Suprapubic skin (tissue), 4 donors: ENCODE measurements around the gene NACC2. TPM values are rescaled to one million over a fixed set of nuclear protein-coding genes. Genes with fewer than 3 reads are reported as not detected.

Experiments used
- DNase-seq, 2 donors: peaks; one replicate each; pipeline ENCODE4 v3.0.0-alpha.2; 2019; ENCODE audit warnings: low spot score in 2 of 2
- H3K27ac ChIP-seq: fragments of 200-600 bp; sonication (generic); one replicate; pipeline ENCODE4 v1.5.1; 2019
- H3K27me3 ChIP-seq: fragments of 200-600 bp; sonication (generic); one replicate; pipeline ENCODE4 v1.5.1; 2019
- H3K36me3 ChIP-seq: fragments of 200-600 bp; sonication (generic); one replicate; pipeline ENCODE4 v1.5.1; 2019
- H3K4me1 ChIP-seq: fragments of 200-600 bp; sonication (generic); one replicate; pipeline ENCODE4 v1.5.1; 2019
- H3K4me3 ChIP-seq: fragments of 200-600 bp; sonication (generic); one replicate; pipeline ENCODE4 v1.5.1; 2019; ENCODE audit warnings: mild to moderate bottlenecking
- H3K9me3 ChIP-seq: fragments of 200-600 bp; sonication (generic); one replicate; pipeline ENCODE4 v1.5.1; 2019
- EP300 ChIP-seq: sonication (generic); formaldehyde crosslinking; IDR thresholded peaks from one replicate; pipeline ENCODE4 v1.6.1; 2017; ENCODE audit warnings: antibody characterized with exemption
- POLR2A ChIP-seq, 2 donors: fragments of 450-650 bp; IDR thresholded peaks; one replicate each; pipeline ENCODE4 v1.6.1; 2017; ENCODE audit warnings: antibody characterized with exemption in 2 of 2, mild to moderate bottlenecking in 2 of 2, moderate library complexity in 2 of 2
- POLR2AphosphoS5 ChIP-seq, 3 donors: sonication (generic); formaldehyde crosslinking; IDR thresholded peaks; one replicate each; pipeline ENCODE4 v1.6.1; 2017; ENCODE audit warnings: antibody characterized with exemption in 3 of 3
- WGBS: methylation state at CpG from one replicate; pipeline ENCODE4 v1.1.5; 2018; 5-methylcytosine and 5-hydroxymethylcytosine counted together
- total RNA-seq, 4 donors: library from RNA; depleted of rRNA; stranded (reverse); fragments of >200 nt; gene quantifications; one replicate each; pipeline ENCODE4 v1.1.0, GENCODE V29; 2016
- TF ChIP-seq, protein P1 (sequence below), 2 donors: fragments of 200-600 bp in 1 of 2; fragments of 450-650 bp in 1 of 2; sonication (generic) in 1 of 2; IDR thresholded peaks; one replicate each; pipeline ENCODE4 v1.5.1; 2016 to 2019; ENCODE audit warnings: antibody characterized with exemption in 2 of 2, mild to moderate bottlenecking in 1 of 2, moderate library complexity in 1 of 2

Gene NACC2
- total RNA-seq, 4 donors from 2014 or later = 12.1 to 14.9 (median 13.7) TPM

DNA sequence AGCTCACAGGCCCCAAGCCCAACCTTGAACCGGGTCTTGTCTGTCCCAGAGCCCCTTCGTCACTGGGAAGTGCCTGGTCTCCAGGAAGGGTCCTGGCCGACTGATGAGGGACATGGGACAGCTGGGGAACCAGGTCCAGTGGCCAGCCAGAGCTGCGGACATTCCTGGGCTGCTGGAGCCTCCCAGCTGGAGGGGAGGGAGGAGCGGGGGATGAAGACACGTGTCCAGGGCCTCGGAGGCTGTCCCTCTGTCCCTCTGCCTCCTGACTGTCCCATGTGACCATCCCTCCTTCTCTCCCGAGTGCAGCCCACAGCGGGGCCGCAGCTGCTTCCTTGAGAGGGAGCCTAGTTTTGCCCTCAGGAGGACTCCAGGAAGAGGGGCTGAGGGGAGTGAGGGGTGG is 92.2 kb downstream of the NACC2 start:
- DNase-seq = no peak
- H3K27ac ChIP-seq = no peak overlapping the region
- WGBS = 83% methylated on average over 3 of the region's 10 CpGs
- H3K9me3 ChIP-seq = no peaks in the 10 kb centered on the region
- H3K27me3 ChIP-seq = no peaks in the 10 kb centered on the region
- peaks cover 17% of the 10 kb centered on the region for H3K4me1 ChIP-seq
- H3K36me3 ChIP-seq = peaks cover 2% of the 10 kb centered on the region
- H3K4me3 ChIP-seq = no peak overlapping the region
- TF ChIP-seq, protein P1, sequence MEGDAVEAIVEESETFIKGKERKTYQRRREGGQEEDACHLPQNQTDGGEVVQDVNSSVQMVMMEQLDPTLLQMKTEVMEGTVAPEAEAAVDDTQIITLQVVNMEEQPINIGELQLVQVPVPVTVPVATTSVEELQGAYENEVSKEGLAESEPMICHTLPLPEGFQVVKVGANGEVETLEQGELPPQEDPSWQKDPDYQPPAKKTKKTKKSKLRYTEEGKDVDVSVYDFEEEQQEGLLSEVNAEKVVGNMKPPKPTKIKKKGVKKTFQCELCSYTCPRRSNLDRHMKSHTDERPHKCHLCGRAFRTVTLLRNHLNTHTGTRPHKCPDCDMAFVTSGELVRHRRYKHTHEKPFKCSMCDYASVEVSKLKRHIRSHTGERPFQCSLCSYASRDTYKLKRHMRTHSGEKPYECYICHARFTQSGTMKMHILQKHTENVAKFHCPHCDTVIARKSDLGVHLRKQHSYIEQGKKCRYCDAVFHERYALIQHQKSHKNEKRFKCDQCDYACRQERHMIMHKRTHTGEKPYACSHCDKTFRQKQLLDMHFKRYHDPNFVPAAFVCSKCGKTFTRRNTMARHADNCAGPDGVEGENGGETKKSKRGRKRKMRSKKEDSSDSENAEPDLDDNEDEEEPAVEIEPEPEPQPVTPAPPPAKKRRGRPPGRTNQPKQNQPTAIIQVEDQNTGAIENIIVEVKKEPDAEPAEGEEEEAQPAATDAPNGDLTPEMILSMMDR (IDR thresholded peaks at IDR 0.05) = no peak
- TF ChIP-seq POLR2A (IDR thresholded peaks at IDR 0.05) = no peak
- no peak for TF ChIP-seq EP300

DNA sequence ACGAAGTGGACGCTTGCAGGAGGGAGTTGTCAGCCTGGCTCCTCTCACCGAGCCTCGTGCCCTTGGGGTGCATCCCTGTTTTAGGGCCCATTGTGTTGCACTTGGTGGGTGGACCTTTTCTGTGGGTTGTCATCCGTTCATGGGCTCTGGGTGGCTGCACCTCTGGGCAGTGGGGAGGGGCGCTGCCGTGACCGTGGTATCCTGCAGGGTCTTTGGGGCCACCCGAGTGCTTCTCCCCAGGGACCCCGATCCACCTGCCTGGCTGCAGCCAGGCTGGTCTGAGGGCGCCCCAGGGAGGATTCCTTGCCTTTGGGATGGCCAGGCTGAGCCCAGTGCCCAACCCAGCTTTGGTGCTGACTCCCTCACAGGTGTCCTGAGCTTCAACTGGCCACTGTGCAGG is 92.9 kb downstream of the NACC2 start:
- no peak overlapping the region for H3K4me3 ChIP-seq
- H3K27ac ChIP-seq = no peak overlapping the region
- no peaks in the 10 kb centered on the region for H3K27me3 ChIP-seq
- no peaks in the 10 kb centered on the region for H3K9me3 ChIP-seq
- DNase-seq = no peak
- H3K36me3 ChIP-seq = no peaks in the 10 kb centered on the region
- peaks cover 17% of the 10 kb centered on the region for H3K4me1 ChIP-seq
- TF ChIP-seq, protein P1 (IDR thresholded peaks at IDR 0.05) = no peak
- TF ChIP-seq POLR2AphosphoS5 (IDR thresholded peaks at IDR 0.05) (no peak), POLR2A (IDR thresholded peaks at IDR 0.05) (no peak), EP300 (no peak)
- WGBS = 97% methylated on average over 9 of the region's 11 CpGs

DNA sequence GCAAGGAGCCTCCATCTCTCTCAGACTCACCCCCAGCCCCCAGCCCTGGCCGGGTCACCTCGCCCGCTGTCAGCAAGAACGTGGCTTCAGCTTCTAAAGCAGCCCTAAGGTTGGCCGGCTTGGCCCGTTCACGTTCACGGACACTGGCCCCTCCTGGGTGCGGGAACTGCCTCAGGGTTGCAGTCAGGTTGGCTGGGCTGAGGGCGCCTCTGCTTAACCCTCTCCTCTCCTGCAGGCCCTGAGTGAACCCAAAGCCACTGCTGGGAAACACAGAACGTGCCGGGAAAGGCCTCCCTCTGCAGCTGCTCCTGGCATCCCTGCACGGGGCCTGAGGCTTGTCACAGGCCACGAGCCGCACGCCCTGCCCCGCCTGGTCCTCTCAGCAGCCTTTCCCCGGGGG is 93.9 kb downstream of the NACC2 start:
- H3K9me3 ChIP-seq = no peaks in the 10 kb centered on the region
- H3K36me3 ChIP-seq = no peaks in the 10 kb centered on the region
- H3K27ac ChIP-seq = no peak overlapping the region
- H3K4me3 ChIP-seq = no peak overlapping the region
- WGBS = 56% methylated on average over 8 of the region's 18 CpGs
- TF ChIP-seq, protein P1 (IDR thresholded peaks at IDR 0.05) = no peak
- TF ChIP-seq POLR2A (IDR thresholded peaks at IDR 0.05) (no peak), EP300 (no peak), POLR2AphosphoS5 (IDR thresholded peaks at IDR 0.05) (no peak)
- H3K27me3 ChIP-seq = no peaks in the 10 kb centered on the region
- DNase-seq = no peak
- H3K4me1 ChIP-seq = peaks cover 17% of the 10 kb centered on the region

DNA sequence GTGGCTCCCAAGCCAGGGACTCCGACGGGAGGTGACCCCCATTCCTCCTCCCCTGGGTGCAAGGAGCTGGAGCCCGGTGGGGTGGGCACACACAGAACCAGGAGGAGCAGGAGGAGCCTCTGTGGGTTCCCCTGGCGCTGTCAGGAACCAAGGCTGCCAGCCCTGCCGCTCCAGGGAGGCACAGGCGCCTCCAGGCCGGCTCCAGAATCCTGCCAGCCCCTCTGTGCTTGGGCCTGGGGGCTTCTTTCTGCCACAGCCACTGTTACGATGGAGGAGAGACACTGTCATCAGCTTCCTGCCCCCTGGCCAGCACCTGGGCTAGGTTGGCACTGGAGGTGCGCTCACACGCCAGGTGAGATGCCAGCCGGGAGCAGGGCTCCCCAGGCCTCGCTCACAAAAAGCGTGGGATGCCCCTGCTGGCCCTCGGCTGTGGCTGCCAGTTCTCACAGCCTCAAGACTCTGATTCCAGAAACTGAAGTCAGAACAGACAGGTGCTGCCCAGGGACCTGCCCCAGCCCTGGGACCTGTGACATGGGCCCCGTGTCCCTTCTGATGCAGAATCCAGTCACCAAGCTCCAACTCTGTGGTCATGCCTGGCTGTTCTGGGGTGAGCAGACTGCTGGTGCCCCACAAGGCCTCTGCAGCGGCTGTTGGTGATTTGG is 96.5 kb downstream of the NACC2 start:
- Histone ChIP-seq H3K27ac (no peak overlapping the region), H3K27me3 (no peaks in the 10 kb centered on the region), H3K4me1 (peaks cover 19% of the 10 kb centered on the region), H3K9me3 (no peaks in the 10 kb centered on the region), H3K4me3 (no peak overlapping the region), H3K36me3 (no peaks in the 10 kb centered on the region)
- DNase-seq = no peak
- 87% methylated on average over 4 of the region's 16 CpGs for WGBS
- TF ChIP-seq, protein P1 (IDR thresholded peaks at IDR 0.05) = no peak
- TF ChIP-seq EP300 (no peak), POLR2AphosphoS5 (IDR thresholded peaks at IDR 0.05) (no peak), POLR2A (IDR thresholded peaks at IDR 0.05) (no peak)

DNA sequence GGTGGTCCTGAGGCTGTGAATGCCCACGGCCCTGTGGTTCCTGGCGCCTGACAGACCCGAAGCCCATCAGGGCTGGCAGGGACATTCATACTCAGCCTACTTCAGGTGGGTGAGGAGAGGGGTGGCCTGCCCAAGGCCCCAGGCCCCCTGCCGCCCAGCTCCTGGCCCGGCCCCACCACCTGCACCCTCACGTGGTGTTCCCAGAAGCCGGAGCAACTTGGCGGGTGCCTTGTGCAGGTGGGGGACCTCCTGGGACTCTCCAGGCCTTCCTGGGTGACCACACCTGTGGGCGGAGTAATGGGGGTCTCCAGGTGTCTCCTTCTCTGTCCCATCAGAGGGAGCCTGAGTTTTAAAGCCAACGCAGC is 97.1 kb downstream of the NACC2 start:
- no peaks in the 10 kb centered on the region for H3K9me3 ChIP-seq
- no peak overlapping the region for H3K27ac ChIP-seq
- peaks cover 19% of the 10 kb centered on the region for H3K4me1 ChIP-seq
- WGBS = 100% methylated on average over 2 of the region's 10 CpGs
- DNase-seq = no peak
- no peaks in the 10 kb centered on the region for H3K27me3 ChIP-seq
- no peak overlapping the region for H3K4me3 ChIP-seq
- no peaks in the 10 kb centered on the region for H3K36me3 ChIP-seq
- no peak for TF ChIP-seq POLR2AphosphoS5 (IDR thresholded peaks at IDR 0.05)
- TF ChIP-seq EP300 = no peak
- TF ChIP-seq, protein P1 (IDR thresholded peaks at IDR 0.05) = no peak
- no peak for TF ChIP-seq POLR2A (IDR thresholded peaks at IDR 0.05)
